ENCODE results near the gene PARD3B.

DNA sequence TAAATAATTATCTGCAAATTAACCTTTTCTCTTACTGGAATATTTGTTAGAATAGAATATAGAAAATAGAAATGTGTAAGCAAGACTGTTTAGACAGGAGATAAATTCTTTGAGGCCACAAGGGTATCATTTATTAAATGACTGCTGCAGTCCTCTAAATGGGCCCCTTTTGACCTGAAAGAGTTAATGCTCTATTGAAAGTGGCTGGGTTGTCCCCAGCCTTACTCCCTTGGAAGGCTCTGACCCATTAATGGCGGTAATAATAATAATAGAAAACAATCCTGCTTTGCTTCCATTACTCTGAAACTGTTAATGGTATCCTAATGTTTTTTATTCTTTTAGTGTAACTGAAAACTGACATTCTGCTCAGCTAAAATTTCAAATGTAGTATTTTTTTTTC is 739.1 kb downstream of the PARD3B start:
- TF ChIP-seq POLR2A (IDR thresholded peaks at IDR 0.05; ENCODE audit: low read length) (no peak), GATA1 (IDR thresholded peaks at IDR 0.05; ENCODE audit: low read depth, low read length) (no peak)

Measured in erythroblast (primary cell).